Thoracic aorta (tissue), 2 donors: ENCODE data around the gene RIMS4. TPM values are rescaled to one million over a fixed set of nuclear protein-coding genes. Genes with fewer than 3 reads are reported as not detected.

Experiments
- ATAC-seq: fragments of 150-250 bp; one replicate; pipeline ENCODE4 v1.8.0; 2017; ENCODE audit warnings: low read depth; ENCODE audit not compliant: insufficient number of reproducible peaks, low FRiP score
- DNase-seq: peaks from one replicate; pipeline ENCODE4 v3.0.0-alpha.2; 2020; ENCODE audit warnings: low spot score
- H3K27ac ChIP-seq, 2 donors: fragments of 200-600 bp; sonication (generic); 1 replicate in 1 of 2; 2 replicates in 1 of 2; pipeline ENCODE4 v1.5.1; 2016; ENCODE audit warnings: mild to moderate bottlenecking in 2 of 2, moderate library complexity in 2 of 2
- H3K27me3 ChIP-seq: fragments of 200-600 bp; sonication (generic); replicated peaks from 2 replicates; pipeline ENCODE4 v1.6.0; 2016; ENCODE audit warnings: mild to moderate bottlenecking; ENCODE audit not compliant: insufficient read depth
- H3K36me3 ChIP-seq: fragments of 200-600 bp; sonication (generic); one replicate; pipeline ENCODE4 v1.5.1; 2016
- H3K4me1 ChIP-seq, 2 donors: fragments of 200-600 bp; sonication (generic); 1 replicate in 1 of 2; 2 replicates in 1 of 2; pipeline versions ENCODE4 v1.5.1 to v1.6.0; 2016; ENCODE audit warnings: low read depth in 2 of 2, mild to moderate bottlenecking in 1 of 2; ENCODE audit not compliant: control insufficient read depth in 1 of 2
- H3K4me3 ChIP-seq: fragments of 200-600 bp; sonication (generic); 2 replicates; pipeline ENCODE4 v1.5.1; 2016; ENCODE audit warnings: mild to moderate bottlenecking
- H3K9me3 ChIP-seq: fragments of 200-600 bp; sonication (generic); 2 replicates; pipeline ENCODE4 v1.5.1; 2016
- CTCF ChIP-seq: fragments of 200-600 bp; sonication (generic); IDR thresholded peaks from one replicate; pipeline ENCODE4 v1.5.1; 2019; ENCODE audit warnings: antibody characterized with exemption
- total RNA-seq, 2 donors: library from RNA; depleted of rRNA; stranded (reverse); fragments of >200 nt; gene quantifications; one replicate each; pipeline versions ENCODE4 v1.1.0 to v1.2.3, GENCODE V29; 2016

RIMS4 gene
- total RNA-seq, 2 donors from 2014 or later, result 2.4 to 13.5 TPM

GRCh38 chr20:44723798-44724362 is 86.5 kb downstream of the RIMS4 start:
- no peak for DNase-seq
- H3K27ac ChIP-seq, result peak overlapping the region; percentile 53 to 97
- ATAC-seq, result no peak
- H3K4me1 ChIP-seq, result peaks cover 19 to 70% of the 10 kb centered on the region in 2 donors
- H3K27me3 ChIP-seq, result no peaks in the 10 kb centered on the region
- no peak for TF ChIP-seq CTCF
- no peaks in the 10 kb centered on the region for H3K9me3 ChIP-seq
- H3K36me3 ChIP-seq, result peaks cover 25% of the 10 kb centered on the region
- no peak overlapping the region for H3K4me3 ChIP-seq

GRCh38 chr20:44723391-44723790 is 87.0 kb downstream of the RIMS4 start:
- no peak for ATAC-seq
- Histone ChIP-seq H3K27me3 (no peaks in the 10 kb centered on the region), H3K4me3 (no peak overlapping the region), H3K9me3 (no peaks in the 10 kb centered on the region), H3K36me3 (peaks cover 25% of the 10 kb centered on the region), H3K27ac (peak overlapping the region; percentile 53 to 97), H3K4me1 (peaks cover 21 to 71% of the 10 kb centered on the region in 2 donors)
- TF ChIP-seq CTCF, result no peak
- DNase-seq, result no peak

GRCh38 chr20:44722990-44723389 is 87.4 kb downstream of the RIMS4 start:
- no peak for ATAC-seq

GRCh38 chr20:44721785-44722054 is 88.6 kb downstream of the RIMS4 start:
- TF ChIP-seq CTCF, result no peak
- DNase-seq (no peak), ATAC-seq (no peak)
- H3K4me3 ChIP-seq, result no peak overlapping the region
- H3K9me3 ChIP-seq, result no peaks in the 10 kb centered on the region
- H3K27ac ChIP-seq, result peak overlapping the region; percentile 97 to 99
- no peaks in the 10 kb centered on the region for H3K27me3 ChIP-seq
- peaks cover 35 to 83% of the 10 kb centered on the region in 2 donors for H3K4me1 ChIP-seq
- peaks cover 25% of the 10 kb centered on the region for H3K36me3 ChIP-seq

More at GRCh38 chr20:44722990-44723389, 87.4 kb downstream of the RIMS4 start:
- no peak overlapping the region for H3K4me3 ChIP-seq
- no peak for TF ChIP-seq CTCF
- DNase-seq, result no peak
- H3K27me3 ChIP-seq, result no peaks in the 10 kb centered on the region
- H3K4me1 ChIP-seq, result peaks cover 25 to 72% of the 10 kb centered on the region in 2 donors
- no peaks in the 10 kb centered on the region for H3K9me3 ChIP-seq
- peaks cover 25% of the 10 kb centered on the region for H3K36me3 ChIP-seq
- peak overlapping the region; percentile 53 to 97 for H3K27ac ChIP-seq

- H3K4me1 ChIP-seq, result peaks cover 35 to 83% of the 10 kb centered on the region in 2 donors
- DNase-seq, result no peak
- TF ChIP-seq CTCF, result no peak
Measured at GRCh38 chr20:44720997-44721784, 89.2 kb downstream of the RIMS4 start.

More at GRCh38 chr20:44720997-44721784, 89.2 kb downstream of the RIMS4 start:
- Histone ChIP-seq H3K4me3 (no peak overlapping the region), H3K36me3 (peaks cover 25% of the 10 kb centered on the region), H3K27me3 (no peaks in the 10 kb centered on the region), H3K27ac (peak overlapping the region; percentile 97 to 99), H3K9me3 (no peaks in the 10 kb centered on the region)
- peak; percentile 30 for ATAC-seq
